ENCODE results near the gene TOP3B. TPM values are rescaled to one million over a fixed set of nuclear protein-coding genes. Genes with fewer than 3 reads are reported as not detected.

The TOP3B gene
- total and polyA plus RNA-seq, 4 donors: 6.0 to 26.9 (median 8.8) TPM

DNA sequence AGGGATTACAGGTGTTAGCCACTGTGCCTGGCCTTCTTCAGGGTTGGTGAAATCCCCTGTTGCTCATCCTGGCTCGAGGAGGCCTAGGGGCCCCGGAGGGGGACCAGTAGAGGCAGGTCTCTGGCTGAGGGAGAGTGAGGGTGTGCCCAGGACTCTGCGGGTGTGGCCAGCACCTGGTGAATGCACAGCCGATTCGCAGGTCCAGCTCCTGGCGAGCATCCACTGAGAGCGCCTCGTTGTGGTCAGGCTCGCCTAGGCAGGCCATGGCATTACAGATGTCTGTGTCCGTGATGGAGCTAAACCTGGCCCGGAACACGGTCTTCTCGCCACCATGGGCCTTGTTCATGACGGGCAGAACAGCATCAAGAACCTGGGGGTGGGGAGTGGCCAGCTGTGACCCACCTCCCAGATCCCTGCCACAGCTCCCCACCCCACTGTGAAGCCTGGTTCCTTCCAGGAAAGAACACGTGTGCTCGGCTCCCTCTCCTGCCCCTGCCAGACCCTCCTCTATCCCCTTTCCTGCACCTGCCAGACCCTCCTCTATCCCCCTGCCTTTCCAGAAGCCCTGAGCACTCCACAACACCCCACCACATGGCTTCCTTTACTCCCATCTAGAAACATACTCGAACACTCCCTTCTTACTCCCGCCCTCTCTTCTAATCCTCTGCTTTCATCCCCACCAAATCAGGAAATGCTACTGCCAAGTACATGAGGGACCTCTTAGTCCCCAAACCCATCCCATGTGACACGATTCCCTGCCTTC is 12.4 kb downstream of the TOP3B start:
- Histone ChIP-seq H3K4me1 (ENCODE audit: control insufficient read depth in 4 of 4, insufficient read depth in 4 of 4, low read length in 3 of 4) (no peaks in the 10 kb centered on the region), H3K27me3 (ENCODE audit: control insufficient read depth in 4 of 4, insufficient read depth in 4 of 4, low read length in 3 of 4) (no peaks in the 10 kb centered on the region), H3K9me3 (ENCODE audit: control insufficient read depth in 4 of 4, low read length in 3 of 4) (no peaks in the 10 kb centered on the region), H3K9ac (ENCODE audit: low read depth in 1 of 2, low read length in 2 of 2) (no peak overlapping the region), H3K27ac (ENCODE audit: low read depth in 1 of 2, low read length in 2 of 2) (no peak overlapping the region), H3K4me3 (ENCODE audit: low read depth in 1 of 3, low read length in 3 of 3) (no peak overlapping the region), H3K36me3 (ENCODE audit: control insufficient read depth in 4 of 4, insufficient read depth in 3 of 4, low read depth in 1 of 4, low read length in 3 of 4) (peaks cover 19 to 84% (median 67%) of the 10 kb centered on the region in 4 donors)
- no peak for TF ChIP-seq EGR1 (IDR thresholded peaks at IDR 0.05; ENCODE audit: low read depth in 2 of 2)
- TF ChIP-seq YY1 (IDR thresholded peaks at IDR 0.05): no peak
- no peak for TF ChIP-seq RAD21 (IDR thresholded peaks at IDR 0.05)
- no peak for TF ChIP-seq MAX (IDR thresholded peaks at IDR 0.05)
- no peak for TF ChIP-seq FOXA1 (IDR thresholded peaks at IDR 0.05)
- TF ChIP-seq ATF3 (IDR thresholded peaks at IDR 0.05): no peak
- WGBS: 95% methylated on average over 19 of the region's 19 CpGs
- no peak for DNase-seq (ENCODE audit: low spot score)

GRCh38 chr22:21968452-21969129 is 14.0 kb downstream of the TOP3B start:
- Histone ChIP-seq H3K4me3 (ENCODE audit: low read depth in 1 of 3, low read length in 3 of 3) (no peak overlapping the region), H3K27ac (ENCODE audit: low read depth in 1 of 2, low read length in 2 of 2) (no peak overlapping the region), H3K9me3 (ENCODE audit: control insufficient read depth in 4 of 4, low read length in 3 of 4) (no peaks in the 10 kb centered on the region), H3K9ac (ENCODE audit: low read depth in 1 of 2, low read length in 2 of 2) (no peak overlapping the region), H3K27me3 (ENCODE audit: control insufficient read depth in 4 of 4, insufficient read depth in 4 of 4, low read length in 3 of 4) (no peaks in the 10 kb centered on the region), H3K36me3 (ENCODE audit: control insufficient read depth in 4 of 4, insufficient read depth in 3 of 4, low read depth in 1 of 4, low read length in 3 of 4) (peaks cover 22 to 84% (median 69%) of the 10 kb centered on the region in 4 donors), H3K4me1 (ENCODE audit: control insufficient read depth in 4 of 4, insufficient read depth in 4 of 4, low read length in 3 of 4) (no peaks in the 10 kb centered on the region)
- TF ChIP-seq CTCF (IDR thresholded peaks at IDR 0.05; ENCODE audit: low read depth, low read length, missing input control): no peak
- no peak for TF ChIP-seq HNF4A (conservative IDR thresholded peaks at IDR 0.05)
- TF ChIP-seq YY1 (IDR thresholded peaks at IDR 0.05): no peak
- no peak for TF ChIP-seq EGR1 (IDR thresholded peaks at IDR 0.05; ENCODE audit: low read depth in 2 of 2)
- TF ChIP-seq, protein P1, sequence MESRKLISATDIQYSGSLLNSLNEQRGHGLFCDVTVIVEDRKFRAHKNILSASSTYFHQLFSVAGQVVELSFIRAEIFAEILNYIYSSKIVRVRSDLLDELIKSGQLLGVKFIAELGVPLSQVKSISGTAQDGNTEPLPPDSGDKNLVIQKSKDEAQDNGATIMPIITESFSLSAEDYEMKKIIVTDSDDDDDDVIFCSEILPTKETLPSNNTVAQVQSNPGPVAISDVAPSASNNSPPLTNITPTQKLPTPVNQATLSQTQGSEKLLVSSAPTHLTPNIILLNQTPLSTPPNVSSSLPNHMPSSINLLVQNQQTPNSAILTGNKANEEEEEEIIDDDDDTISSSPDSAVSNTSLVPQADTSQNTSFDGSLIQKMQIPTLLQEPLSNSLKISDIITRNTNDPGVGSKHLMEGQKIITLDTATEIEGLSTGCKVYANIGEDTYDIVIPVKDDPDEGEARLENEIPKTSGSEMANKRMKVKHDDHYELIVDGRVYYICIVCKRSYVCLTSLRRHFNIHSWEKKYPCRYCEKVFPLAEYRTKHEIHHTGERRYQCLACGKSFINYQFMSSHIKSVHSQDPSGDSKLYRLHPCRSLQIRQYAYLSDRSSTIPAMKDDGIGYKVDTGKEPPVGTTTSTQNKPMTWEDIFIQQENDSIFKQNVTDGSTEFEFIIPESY (IDR thresholded peaks at IDR 0.05): no peak
- TF ChIP-seq MAX (IDR thresholded peaks at IDR 0.05): no peak
- no peak for TF ChIP-seq RXRA (IDR thresholded peaks at IDR 0.05)
- no peak for TF ChIP-seq TAF1 (conservative IDR thresholded peaks at IDR 0.05)
- TF ChIP-seq GABPA (IDR thresholded peaks at IDR 0.05 in 1 of 2, conservative IDR thresholded peaks at IDR 0.05 in 1 of 2): no peak
- TF ChIP-seq SP1 (IDR thresholded peaks at IDR 0.05): no peak
- TF ChIP-seq ATF3 (IDR thresholded peaks at IDR 0.05): no peak
- no peak for TF ChIP-seq RAD21 (IDR thresholded peaks at IDR 0.05)
- no peak for TF ChIP-seq FOXA1 (IDR thresholded peaks at IDR 0.05)
- no peak for TF ChIP-seq NR2F2 (IDR thresholded peaks at IDR 0.05)
- no peak for TF ChIP-seq FOXA2 (IDR thresholded peaks at IDR 0.05)
- no peak for TF ChIP-seq REST (IDR thresholded peaks at IDR 0.05)
- DNase-seq (ENCODE audit: low spot score): no peak
- WGBS: 98% methylated on average over 5 of the region's 5 CpGs

Measured in liver (tissue), 9 donors.